Measurements from ENCODE around the gene RWDD4. TPM values are rescaled to one million over a fixed set of nuclear protein-coding genes. Genes with fewer than 3 reads are reported as not detected.

Gene RWDD4
- polyA plus RNA-seq, 3 donors from 2014 or later, result 21.5 to 25.7 (median 25.0) TPM

- H3K9me3 Mint-ChIP-seq, result no peaks in the 10 kb centered on the region
- H3K27ac Mint-ChIP-seq, result peak overlapping the region; percentile 87 to 98 (median 94)
- peak overlapping the region; percentile 85 to 97 (median 94) for H3K4me3 Mint-ChIP-seq
- H3K4me1 Mint-ChIP-seq, result peaks cover 34 to 53% of the 10 kb centered on the region in 2 donors
- H3K36me3 Mint-ChIP-seq, result peaks cover 0 to 6% (median 5%) of the 10 kb centered on the region in 3 donors
- DNase-seq, result peak in 2 of 3 donors; percentile 20 to 31
- H3K27me3 Mint-ChIP-seq (ENCODE audit: low read depth in 3 of 3), result peaks cover 1 to 7% (median 6%) of the 10 kb centered on the region in 3 donors
Observed at GRCh38 chr4:183659872-183660242, 872 bp upstream of the RWDD4 start.

GRCh38 chr4:183658362-183659028 lies 490 bp downstream of the RWDD4 start:
- H3K36me3 Mint-ChIP-seq, result peaks cover 0 to 7% (median 6%) of the 10 kb centered on the region in 3 donors

GRCh38 chr4:183657564-183657963 lies 1.4 kb downstream of the RWDD4 start:
- Mint-ChIP-seq H3K27me3 (ENCODE audit: low read depth in 3 of 3) (peaks cover 3 to 7% (median 6%) of the 10 kb centered on the region in 3 donors), H3K4me3 (peak overlapping the region; percentile 94 to 97 (median 94)), H3K27ac (peak overlapping the region; percentile 87 to 98 (median 96)), H3K36me3 (peaks cover 4 to 14% (median 13%) of the 10 kb centered on the region in 3 donors), H3K4me1 (peaks cover 34 to 47% of the 10 kb centered on the region in 2 donors), H3K9me3 (no peaks in the 10 kb centered on the region)
- no peak for DNase-seq

More at GRCh38 chr4:183658362-183659028, 490 bp downstream of the RWDD4 start:
- peak overlapping the region; percentile 87 to 98 (median 96) for H3K27ac Mint-ChIP-seq
- peaks cover 34 to 47% of the 10 kb centered on the region in 2 donors for H3K4me1 Mint-ChIP-seq
- H3K4me3 Mint-ChIP-seq, result peak overlapping the region; percentile 94 to 97 (median 94)
- no peaks in the 10 kb centered on the region for H3K9me3 Mint-ChIP-seq
- DNase-seq, result no peak
- H3K27me3 Mint-ChIP-seq (ENCODE audit: low read depth in 3 of 3), result peaks cover 3 to 7% (median 6%) of the 10 kb centered on the region in 3 donors

- no peak for DNase-seq
- H3K27me3 Mint-ChIP-seq (ENCODE audit: low read depth in 3 of 3), result peaks cover 0 to 2% (median 0%) of the 10 kb centered on the region in 3 donors
- no peak overlapping the region for H3K27ac Mint-ChIP-seq
- peaks cover 13 to 14% (median 14%) of the 10 kb centered on the region in 3 donors for H3K36me3 Mint-ChIP-seq
- no peaks in the 10 kb centered on the region for H3K4me1 Mint-ChIP-seq
- H3K9me3 Mint-ChIP-seq, result no peaks in the 10 kb centered on the region
- H3K4me3 Mint-ChIP-seq, result no peak overlapping the region
Observed at GRCh38 chr4:183645326-183645725, 13.7 kb downstream of the RWDD4 start.

- DNase-seq, result no peak
- peaks cover 0 to 2% (median 0%) of the 10 kb centered on the region in 3 donors for H3K27me3 Mint-ChIP-seq (ENCODE audit: low read depth in 3 of 3)
- H3K9me3 Mint-ChIP-seq, result no peaks in the 10 kb centered on the region
- H3K4me1 Mint-ChIP-seq, result no peaks in the 10 kb centered on the region
- H3K4me3 Mint-ChIP-seq, result no peak overlapping the region
- no peak overlapping the region for H3K27ac Mint-ChIP-seq
- H3K36me3 Mint-ChIP-seq, result peaks cover 5 to 13% (median 10%) of the 10 kb centered on the region in 3 donors
Observed at GRCh38 chr4:183639291-183639690, 19.7 kb downstream of the RWDD4 start.

GRCh38 chr4:183638436-183638835 lies 20.5 kb downstream of the RWDD4 start:
- Mint-ChIP-seq H3K36me3 (peaks cover 0 to 7% (median 4%) of the 10 kb centered on the region in 3 donors), H3K9me3 (no peaks in the 10 kb centered on the region), H3K4me3 (no peak overlapping the region), H3K4me1 (no peaks in the 10 kb centered on the region), H3K27me3 (ENCODE audit: low read depth in 3 of 3) (no peaks in the 10 kb centered on the region), H3K27ac (no peak overlapping the region)
- no peak for DNase-seq

- DNase-seq, result no peak
- H3K27me3 Mint-ChIP-seq (ENCODE audit: low read depth in 3 of 3), result peaks cover 0 to 3% (median 0%) of the 10 kb centered on the region in 3 donors
- no peaks in the 10 kb centered on the region for H3K4me1 Mint-ChIP-seq
- H3K27ac Mint-ChIP-seq, result no peak overlapping the region
- peaks cover 0 to 7% (median 4%) of the 10 kb centered on the region in 3 donors for H3K36me3 Mint-ChIP-seq
- peak overlapping the region in 1 of 5 donors; percentile 1 for H3K4me3 Mint-ChIP-seq
- H3K9me3 Mint-ChIP-seq, result no peaks in the 10 kb centered on the region
Observed at GRCh38 chr4:183637461-183637860, 21.5 kb downstream of the RWDD4 start.

GRCh38 chr4:183636923-183637322 lies 22.1 kb downstream of the RWDD4 start:
- no peaks in the 10 kb centered on the region for H3K4me1 Mint-ChIP-seq
- DNase-seq, result no peak
- peaks cover 0 to 4% (median 0%) of the 10 kb centered on the region in 3 donors for H3K27me3 Mint-ChIP-seq (ENCODE audit: low read depth in 3 of 3)
- no peaks in the 10 kb centered on the region for H3K9me3 Mint-ChIP-seq
- no peak overlapping the region for H3K27ac Mint-ChIP-seq
- peaks cover 0 to 7% (median 4%) of the 10 kb centered on the region in 3 donors for H3K36me3 Mint-ChIP-seq
- H3K4me3 Mint-ChIP-seq, result no peak overlapping the region

- Mint-ChIP-seq H3K27ac (no peak overlapping the region), H3K36me3 (peaks cover 0 to 7% (median 4%) of the 10 kb centered on the region in 3 donors), H3K4me3 (no peak overlapping the region), H3K27me3 (ENCODE audit: low read depth in 3 of 3) (peaks cover 0 to 4% (median 0%) of the 10 kb centered on the region in 3 donors), H3K9me3 (no peaks in the 10 kb centered on the region), H3K4me1 (no peaks in the 10 kb centered on the region)
- no peak for DNase-seq
Observed at GRCh38 chr4:183636503-183636902, 22.5 kb downstream of the RWDD4 start.

- Mint-ChIP-seq H3K27ac (no peak overlapping the region), H3K27me3 (ENCODE audit: low read depth in 3 of 3) (peaks cover 0 to 4% (median 1%) of the 10 kb centered on the region in 3 donors), H3K36me3 (peaks cover 0 to 3% (median 0%) of the 10 kb centered on the region in 3 donors), H3K4me1 (no peaks in the 10 kb centered on the region), H3K9me3 (no peaks in the 10 kb centered on the region), H3K4me3 (no peak overlapping the region)
- no peak for DNase-seq
Observed at GRCh38 chr4:183635741-183636140, 23.2 kb downstream of the RWDD4 start.

- peaks cover 0 to 3% (median 0%) of the 10 kb centered on the region in 3 donors for H3K36me3 Mint-ChIP-seq
- no peaks in the 10 kb centered on the region for H3K9me3 Mint-ChIP-seq
- H3K27me3 Mint-ChIP-seq (ENCODE audit: low read depth in 3 of 3), result peaks cover 0 to 4% (median 1%) of the 10 kb centered on the region in 3 donors
- no peaks in the 10 kb centered on the region for H3K4me1 Mint-ChIP-seq
- DNase-seq, result no peak
- H3K4me3 Mint-ChIP-seq, result no peak overlapping the region
- H3K27ac Mint-ChIP-seq, result no peak overlapping the region
Observed at GRCh38 chr4:183635321-183635720, 23.7 kb downstream of the RWDD4 start.

- Mint-ChIP-seq H3K9me3 (no peaks in the 10 kb centered on the region), H3K4me3 (no peak overlapping the region), H3K27ac (no peak overlapping the region)
Observed at GRCh38 chr4:183633476-183634400, 25.2 kb downstream of the RWDD4 start.

GRCh38 chr4:183632689-183633088 lies 26.3 kb downstream of the RWDD4 start:
- Mint-ChIP-seq H3K36me3 (no peaks in the 10 kb centered on the region), H3K9me3 (no peaks in the 10 kb centered on the region), H3K27me3 (ENCODE audit: low read depth in 3 of 3) (peaks cover 0 to 4% (median 4%) of the 10 kb centered on the region in 3 donors), H3K4me1 (no peaks in the 10 kb centered on the region), H3K4me3 (no peak overlapping the region), H3K27ac (no peak overlapping the region)
- DNase-seq, result no peak

More at GRCh38 chr4:183633476-183634400, 25.2 kb downstream of the RWDD4 start:
- no peaks in the 10 kb centered on the region for H3K4me1 Mint-ChIP-seq
- H3K36me3 Mint-ChIP-seq, result no peaks in the 10 kb centered on the region
- no peak for DNase-seq
- H3K27me3 Mint-ChIP-seq (ENCODE audit: low read depth in 3 of 3), result peaks cover 0 to 4% (median 1%) of the 10 kb centered on the region in 3 donors
